HG03108 (cell line): ENCODE data around the gene FOCAD.
"Not testable (repeated sequence)": the region's sequence is repeated elsewhere in the genome, so short reads cannot be mapped to it uniquely, and the experiment has no call there.

ENCODE experiments used
- ATAC-seq: cut with Tn5 transposase; IDR thresholded peaks from one replicate; pipeline ENCODE4 v1.9.1; 2021; ENCODE audit warnings: moderate library complexity; ENCODE audit not compliant: unreplicated experiment

FOCAD gene

DNA sequence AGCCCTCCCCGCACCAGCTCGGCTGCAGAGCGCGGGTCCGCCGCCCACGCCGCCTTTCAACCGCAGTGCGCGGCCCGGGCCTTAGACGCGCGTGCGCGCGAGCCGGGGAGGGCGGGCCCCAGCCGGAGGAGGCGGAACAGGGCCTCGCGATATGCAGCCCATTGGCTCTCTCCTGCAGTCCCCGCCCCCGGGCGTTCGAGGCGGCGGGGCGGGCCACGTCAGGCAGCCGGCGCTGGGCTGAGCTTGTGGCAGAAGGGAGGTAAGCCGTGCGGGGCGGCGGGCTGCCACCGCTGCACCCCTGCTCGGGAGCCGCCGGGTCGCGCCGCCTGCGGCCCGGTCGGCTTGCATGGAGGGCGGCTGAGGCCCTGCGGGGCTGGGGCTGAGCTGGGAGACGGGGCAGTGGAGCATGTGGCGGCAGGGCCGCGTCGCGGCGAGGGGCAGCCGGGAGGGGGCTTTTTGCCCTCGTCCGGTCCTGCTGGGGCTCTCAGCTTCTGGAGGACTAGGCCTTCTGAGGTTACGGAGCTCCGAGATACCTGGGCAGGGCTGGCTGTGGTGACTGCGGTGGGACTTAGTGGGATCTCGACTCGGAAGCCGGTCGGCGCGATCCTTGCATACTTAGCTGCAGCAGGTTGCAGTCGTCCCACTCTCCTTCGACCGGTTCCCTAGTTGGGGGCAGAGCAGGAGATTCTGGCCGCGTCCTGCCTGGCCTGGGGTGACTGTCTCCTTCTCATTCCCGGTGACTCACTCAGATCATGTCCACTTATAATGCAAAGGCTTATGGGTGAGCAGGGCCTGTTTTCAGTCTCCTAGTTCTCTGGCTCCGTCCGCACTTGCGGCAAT is at the start of gene FOCAD:
FOCAD (plus strand) TSS at position 225 of the 840 bp plus-strand sequence. CDS start 31,095 bp downstream, outside the sequence.
- peak; percentile 98 for ATAC-seq

DNA sequence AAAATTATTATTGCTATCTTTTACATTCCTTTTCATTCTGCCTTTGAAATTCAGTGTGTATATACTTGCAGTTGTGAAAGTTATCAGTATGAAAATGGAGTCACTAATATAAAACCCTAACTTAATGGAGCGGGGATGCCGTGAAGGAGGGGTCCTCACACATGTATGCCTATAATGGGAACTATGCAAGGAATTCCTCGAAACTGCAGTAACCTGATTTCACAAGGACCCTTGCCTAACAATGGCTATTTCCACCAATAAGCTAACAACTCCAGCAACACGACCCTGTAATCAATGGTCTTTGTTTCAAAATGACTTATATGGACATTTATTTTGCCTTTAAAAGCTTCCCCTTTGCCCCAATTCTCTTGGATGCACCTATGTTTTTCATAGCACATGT is 49.2 kb upstream of the FOCAD start:
- no peak for ATAC-seq

DNA sequence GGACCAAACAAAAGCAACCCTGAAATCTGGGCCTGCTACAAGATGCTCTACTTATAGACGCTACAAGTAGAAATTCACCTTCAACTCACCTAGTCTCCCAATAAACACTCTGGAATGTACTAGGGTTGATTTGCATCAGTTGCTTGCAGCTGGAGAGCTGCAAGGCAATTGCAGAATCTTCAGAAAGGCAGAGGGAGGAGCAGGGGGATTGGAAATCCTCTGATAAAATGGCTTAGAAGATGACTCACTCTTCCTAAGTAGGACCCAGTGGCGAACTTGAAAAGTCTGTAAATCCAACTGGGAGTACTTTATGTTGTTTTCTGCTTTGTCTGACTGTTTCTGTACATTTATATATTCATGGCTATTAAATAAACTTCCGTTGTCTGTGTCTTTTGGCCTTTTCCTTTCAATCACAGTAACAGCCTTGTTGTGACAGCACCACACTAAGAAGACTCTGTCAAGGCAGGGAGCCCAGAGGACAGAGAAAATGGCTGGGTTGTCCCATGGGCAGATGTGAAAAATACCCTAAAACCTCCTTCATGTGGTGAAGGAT is 47.1 kb upstream of the FOCAD start:
- no peak for ATAC-seq

DNA sequence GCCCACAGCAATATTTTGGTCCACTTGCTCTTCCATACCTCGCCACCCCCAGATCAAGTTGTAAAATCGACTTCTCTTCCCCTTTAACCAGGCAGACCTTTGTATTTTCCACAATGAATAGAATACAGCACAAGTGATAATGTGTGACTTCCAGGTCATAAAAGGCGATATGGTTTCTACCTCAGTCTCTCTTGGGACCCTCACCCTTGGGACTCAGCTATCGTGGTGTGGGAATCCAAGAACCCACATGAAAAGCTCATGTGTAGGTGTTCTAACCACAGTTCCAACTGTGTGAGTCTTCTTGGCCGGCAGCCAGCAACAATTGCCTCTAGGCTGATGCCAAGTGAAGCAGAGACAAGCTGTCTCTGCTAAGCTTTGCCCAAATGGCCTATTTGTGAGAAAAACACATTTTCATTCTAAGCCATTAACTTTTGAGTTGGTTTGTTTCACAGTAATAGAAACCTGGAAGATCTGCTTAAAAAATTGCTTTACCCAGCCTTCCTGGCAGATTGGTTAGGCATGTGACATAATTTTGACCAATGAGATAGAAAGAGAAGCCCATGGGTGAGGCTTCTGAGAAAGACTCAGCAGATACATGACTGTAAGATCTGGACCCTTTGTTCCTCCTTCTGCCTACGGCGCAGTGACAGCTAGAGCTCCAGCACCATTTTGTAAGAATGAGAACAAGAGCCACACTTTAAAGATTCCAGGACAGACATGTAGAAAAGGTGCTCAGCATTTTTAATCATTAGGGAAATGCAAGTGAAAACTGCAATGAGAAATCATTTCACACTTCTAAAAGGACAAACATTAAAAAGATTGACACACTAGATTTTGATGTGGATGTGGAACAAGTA is 43.5 kb upstream of the FOCAD start:
- peak; percentile 86 for ATAC-seq

DNA sequence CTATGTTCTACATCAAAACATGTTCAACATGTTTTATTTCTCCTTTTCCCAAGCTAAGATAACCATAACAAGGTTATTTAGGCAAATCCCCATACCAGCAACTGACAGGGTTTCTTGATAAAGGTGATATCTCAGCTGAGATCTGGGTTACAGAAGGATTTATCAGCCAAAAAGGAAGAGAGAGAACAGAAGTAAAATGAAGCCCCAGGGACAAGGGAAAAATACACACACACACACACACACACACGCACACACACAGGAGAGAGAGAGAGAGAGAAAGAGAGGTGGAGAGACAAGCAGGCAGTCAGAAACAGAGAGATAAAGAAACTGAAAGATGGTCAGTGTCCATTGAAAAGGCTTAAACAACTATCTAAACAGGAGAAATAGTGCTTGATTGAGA is 42.0 kb upstream of the FOCAD start:
- ATAC-seq, result no peak

- ATAC-seq, result no peak
Observed at GRCh38 chr9:20643660-20644059, 40.4 kb upstream of the FOCAD start.

GRCh38 chr9:20646656-20647055 is 37.4 kb upstream of the FOCAD start:
- no peak for ATAC-seq

DNA sequence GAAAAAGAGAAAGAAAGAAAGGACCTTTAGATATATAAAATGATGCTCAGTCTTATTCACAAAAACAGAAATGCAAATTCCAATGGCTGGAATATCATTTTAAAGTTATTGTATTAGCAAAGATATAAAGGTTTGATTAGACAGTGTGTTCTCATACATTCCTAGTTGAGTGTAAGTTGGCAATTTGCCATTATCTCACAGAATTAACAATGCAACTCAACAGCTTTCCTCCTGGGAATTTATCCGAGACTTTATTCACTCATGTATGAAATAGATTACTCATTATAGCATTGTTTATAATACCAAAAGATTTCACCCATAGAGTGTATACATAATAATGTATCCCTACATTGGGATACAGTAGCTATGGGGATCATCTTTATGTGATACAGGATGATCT is 34.7 kb upstream of the FOCAD start:
- no peak for ATAC-seq

GRCh38 chr9:20650313-20650712 is 33.7 kb upstream of the FOCAD start:
- ATAC-seq, result no peak

GRCh38 chr9:20650750-20651299 is 33.2 kb upstream of the FOCAD start:
- no peak for ATAC-seq

- ATAC-seq, result no peak
Observed at GRCh38 chr9:20651939-20652338, 32.1 kb upstream of the FOCAD start.

DNA sequence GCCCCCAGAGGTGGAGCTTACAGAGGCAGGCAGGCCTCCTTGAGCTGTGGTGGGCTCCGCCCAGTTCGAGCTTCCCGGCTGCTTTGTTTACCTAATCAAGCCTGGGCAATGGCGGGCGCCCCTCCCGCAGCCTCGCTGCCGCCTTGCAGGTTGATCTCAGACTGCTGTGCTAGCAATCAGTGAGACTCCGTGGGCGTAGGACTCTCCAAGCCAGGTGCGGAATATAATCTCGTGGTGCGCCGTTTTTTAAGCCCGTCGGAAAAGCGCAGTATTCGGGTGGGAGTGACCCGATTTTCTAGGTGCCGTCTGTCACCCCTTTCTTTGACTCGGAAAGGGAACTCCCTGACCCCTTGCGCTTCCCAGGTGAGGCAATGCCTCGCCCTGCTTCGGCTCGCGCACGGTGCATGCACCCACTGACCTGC is 25.8 kb upstream of the FOCAD start:
- ATAC-seq, result not testable (repeated sequence)

- no peak for ATAC-seq
Observed at GRCh38 chr9:20658677-20659473, 25.2 kb upstream of the FOCAD start.

DNA sequence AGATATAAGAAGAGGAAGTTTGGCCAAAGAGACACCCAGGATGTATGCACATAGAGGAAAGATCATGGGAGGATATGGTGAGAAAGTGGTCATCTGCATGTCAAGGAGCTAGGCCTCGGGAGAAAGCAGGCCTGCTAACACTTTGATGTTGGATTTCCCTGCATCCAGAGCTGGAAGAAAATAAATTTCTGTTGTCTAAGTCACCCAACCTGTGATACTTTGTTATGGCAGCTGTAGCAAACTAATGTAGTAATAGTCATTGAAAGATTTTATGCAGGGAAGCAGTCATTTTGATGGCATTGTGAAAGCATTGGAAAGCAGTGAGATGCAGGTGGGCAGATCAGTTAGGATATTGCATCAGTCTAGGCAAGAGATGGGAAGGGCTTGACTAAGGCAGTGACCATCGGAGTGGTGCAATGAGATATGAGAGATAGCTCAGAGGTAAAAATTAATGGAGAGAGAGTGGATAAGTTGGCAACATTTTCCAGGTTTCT is 24.5 kb upstream of the FOCAD start:
- ATAC-seq, result no peak

DNA sequence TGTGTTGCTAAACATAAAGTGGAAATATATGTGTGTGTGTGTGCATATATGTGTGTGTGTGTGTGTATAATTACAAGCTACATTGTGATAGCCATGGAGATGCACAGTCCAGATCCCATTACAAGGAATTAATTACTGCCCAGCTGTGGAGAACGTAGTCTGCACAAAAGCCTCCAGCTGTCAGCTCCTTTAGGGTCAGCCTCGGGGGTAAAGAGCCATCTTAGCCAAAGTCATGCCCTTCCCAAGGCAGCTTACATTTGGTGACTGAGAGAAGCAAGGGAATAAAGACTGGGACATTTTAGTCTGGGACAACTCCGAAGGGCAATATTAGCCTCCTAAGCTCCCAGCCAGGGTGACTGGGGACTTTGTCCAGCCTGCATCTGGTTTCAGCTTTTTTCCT is 21.9 kb upstream of the FOCAD start:
- ATAC-seq, result no peak

GRCh38 chr9:20663133-20663532 is 20.9 kb upstream of the FOCAD start:
- ATAC-seq, result no peak

- no peak for ATAC-seq
Observed at GRCh38 chr9:20664501-20664900, 19.6 kb upstream of the FOCAD start.

GRCh38 chr9:20670395-20670794 is 13.7 kb upstream of the FOCAD start:
- no peak for ATAC-seq

GRCh38 chr9:20671635-20672034 is 12.4 kb upstream of the FOCAD start:
- ATAC-seq, result no peak

GRCh38 chr9:20673537-20673936 is 10.5 kb upstream of the FOCAD start:
- ATAC-seq, result not testable (repeated sequence)
